Stimulated activated CD8-positive, alpha-beta memory T cell treated with anti-CD3 and anti-CD28 coated beads, Interleukin-12 subunit alpha, Interleukin-12 subunit beta, amount 100 ng/mL, for 4 hours (primary cell): ENCODE data around the gene UBXN2A.
"Not testable (repeated sequence)": the region's sequence is repeated elsewhere in the genome, so short reads cannot be mapped to it uniquely, and the experiment has no call there.

Experiments used
- DNase-seq: peaks from one replicate; pipeline ENCODE4 v3.0.0-alpha.2; 2020; ENCODE audit warnings: low read depth

Gene UBXN2A

GRCh38 chr2:23940718-23941620, 706 bp downstream of the UBXN2A start:
- DNase-seq = no peak

DNA sequence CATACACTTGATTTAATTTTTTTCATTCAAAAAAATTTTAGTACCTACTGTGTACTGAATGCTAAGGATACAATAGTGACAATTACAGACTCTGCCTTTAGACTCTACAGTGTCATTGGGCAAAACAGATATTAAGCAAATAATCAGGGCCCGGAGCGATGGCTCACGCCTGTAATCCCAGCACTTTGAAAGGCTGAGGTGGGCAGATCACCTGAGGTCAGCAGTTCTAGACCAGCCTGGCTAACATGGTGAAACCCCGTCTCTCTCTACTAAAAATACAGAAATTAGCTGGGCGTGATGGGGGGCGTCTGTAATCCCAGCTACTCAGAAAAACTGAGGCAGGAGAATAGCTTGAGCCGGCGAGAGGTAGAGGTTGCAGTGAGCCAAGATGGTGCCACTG, 1.4 kb downstream of the UBXN2A start:
- no peak for DNase-seq

DNA sequence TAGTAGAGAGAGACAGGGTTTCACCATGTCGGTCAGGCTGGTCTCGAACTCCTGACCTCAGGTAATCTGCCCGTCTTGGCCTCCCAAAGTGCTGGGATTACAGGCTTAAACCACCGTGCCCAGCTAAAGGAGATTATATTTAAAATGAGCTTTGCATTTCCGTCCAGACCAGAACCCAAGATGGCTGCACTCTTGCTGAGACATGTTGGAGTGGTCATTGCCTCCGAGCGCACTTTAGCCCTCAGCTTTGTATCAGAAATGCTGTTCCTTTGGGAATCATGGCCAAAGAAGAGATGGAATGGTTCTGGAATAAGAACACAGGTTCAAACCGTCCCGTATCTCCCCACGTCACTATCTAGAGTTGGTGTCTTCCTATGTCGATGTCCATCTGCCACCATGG, 3.4 kb downstream of the UBXN2A start:
- no peak for DNase-seq

DNA sequence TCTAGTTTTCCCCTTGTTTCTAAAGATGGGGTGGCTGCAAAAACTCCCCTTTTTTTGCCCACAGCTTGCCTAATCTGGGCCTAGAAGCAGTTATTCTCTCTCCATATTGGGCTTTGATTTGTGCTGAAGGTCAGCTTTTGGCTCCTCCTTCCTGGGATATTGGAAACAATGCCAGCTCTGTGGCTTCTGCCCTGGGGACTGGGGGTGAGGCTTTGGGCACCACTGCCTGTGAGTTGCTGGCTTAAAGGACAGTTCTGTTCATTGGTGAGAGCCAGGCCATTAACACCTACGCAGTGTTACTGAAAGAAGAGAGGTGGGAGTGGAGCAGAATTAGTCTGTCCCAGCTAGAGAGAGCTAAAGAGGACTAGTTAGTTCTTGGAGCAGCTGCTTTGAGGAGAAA, 4.3 kb downstream of the UBXN2A start:
- no peak for DNase-seq

GRCh38 chr2:23944976-23945375, 4.7 kb downstream of the UBXN2A start:
- no peak for DNase-seq

DNA sequence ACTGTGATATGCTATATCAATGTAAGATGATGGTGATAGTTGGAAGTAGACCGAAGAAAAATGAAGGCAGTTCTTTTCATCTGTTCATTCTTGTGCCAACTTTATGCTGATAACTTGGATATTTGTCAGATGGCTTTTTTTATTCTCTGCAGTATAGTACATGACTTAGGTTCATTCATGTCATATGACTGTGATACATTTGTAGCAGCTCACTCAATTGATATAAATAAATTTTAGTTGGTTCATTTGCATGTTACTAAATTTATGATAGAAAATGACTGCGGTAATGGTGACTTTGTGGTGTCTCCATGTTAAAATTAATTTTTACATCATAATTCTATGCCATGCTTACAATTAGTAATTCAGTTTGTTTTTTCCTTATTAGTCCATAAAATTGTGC, 7.1 kb downstream of the UBXN2A start:
- no peak for DNase-seq

DNA sequence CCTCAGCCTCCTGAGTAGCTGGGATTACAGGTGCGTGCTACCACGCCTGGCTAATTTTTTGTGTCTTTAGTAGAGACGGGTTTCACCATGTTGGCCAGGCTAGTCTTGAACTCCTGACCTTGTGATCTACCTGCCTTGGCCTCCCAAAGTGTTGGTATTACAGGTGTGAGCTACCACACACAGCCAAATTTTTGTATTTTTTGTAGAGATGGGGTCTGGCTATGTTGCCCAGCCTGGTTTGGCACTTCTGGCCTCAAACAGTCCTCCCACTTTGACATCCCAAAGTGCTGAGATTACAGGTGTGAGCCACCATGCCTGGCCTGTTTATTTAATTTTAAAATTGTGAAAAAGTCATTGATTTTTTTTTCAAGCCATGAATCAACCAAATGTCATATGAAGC, 12.3 kb downstream of the UBXN2A start:
- not testable (repeated sequence) for DNase-seq

GRCh38 chr2:23953625-23954024, 13.4 kb downstream of the UBXN2A start:
- no peak for DNase-seq

GRCh38 chr2:23954325-23955014, 14.2 kb downstream of the UBXN2A start:
- no peak for DNase-seq

DNA sequence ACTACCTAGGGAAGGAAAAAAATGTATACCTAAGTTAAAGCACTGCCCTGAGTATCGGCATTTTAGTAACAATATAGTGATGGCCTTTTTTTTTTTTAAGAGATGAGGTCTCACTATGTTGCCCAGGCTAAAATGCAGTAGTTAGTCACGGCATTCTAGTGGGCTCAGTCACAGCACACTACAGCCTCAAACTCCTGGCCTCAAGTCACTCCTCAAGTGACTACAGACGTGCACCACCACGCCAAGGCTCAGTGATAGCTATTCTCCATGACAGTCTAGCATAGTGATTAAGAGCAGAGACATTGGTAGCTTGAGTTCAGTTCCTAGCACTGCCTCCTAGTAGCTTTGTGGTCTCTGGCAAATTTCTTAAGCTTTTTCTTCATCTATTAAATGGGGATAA, 27.6 kb downstream of the UBXN2A start:
- no peak for DNase-seq

- no peak for DNase-seq
Observed at GRCh38 chr2:23976883-23977282, 36.6 kb downstream of the UBXN2A start.

DNA sequence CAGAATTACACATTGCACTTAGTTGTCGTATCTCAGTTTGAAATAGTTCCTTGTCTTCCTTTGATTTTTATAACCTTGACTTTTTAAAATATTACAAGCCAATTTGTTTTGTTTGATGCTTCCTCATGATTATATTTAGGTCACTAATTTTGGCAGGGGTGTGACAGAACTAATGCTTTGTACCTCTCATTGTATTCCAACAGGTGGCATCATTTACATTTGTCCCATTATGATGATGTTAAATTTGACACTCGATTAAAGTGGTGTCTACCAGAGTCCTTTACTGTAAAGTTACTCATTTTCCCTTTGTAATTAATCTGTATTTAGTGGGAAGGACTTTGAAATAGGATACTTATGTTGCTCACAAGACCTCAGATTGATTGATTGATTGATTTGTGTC, 48.1 kb downstream of the UBXN2A start:
- DNase-seq = no peak

DNA sequence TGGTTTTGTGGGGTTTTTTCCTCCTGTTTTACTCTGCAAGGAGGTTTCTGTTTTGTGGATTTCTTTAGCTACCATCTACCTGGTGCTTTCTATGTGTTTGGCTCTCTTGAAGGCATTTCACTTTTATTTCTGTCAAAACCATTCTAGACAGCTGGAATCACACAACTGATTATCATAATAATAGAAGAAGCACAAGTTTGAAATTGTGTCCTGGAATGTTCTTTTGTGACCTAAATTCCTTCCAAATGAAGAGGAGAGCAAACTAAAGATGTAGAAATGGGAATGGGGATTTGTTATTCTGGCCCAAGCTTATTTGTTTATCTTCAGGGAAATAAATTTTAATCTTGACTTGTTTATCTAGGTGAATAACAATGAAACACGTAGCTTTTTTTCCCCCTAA, 52.7 kb downstream of the UBXN2A start:
- DNase-seq = no peak

DNA sequence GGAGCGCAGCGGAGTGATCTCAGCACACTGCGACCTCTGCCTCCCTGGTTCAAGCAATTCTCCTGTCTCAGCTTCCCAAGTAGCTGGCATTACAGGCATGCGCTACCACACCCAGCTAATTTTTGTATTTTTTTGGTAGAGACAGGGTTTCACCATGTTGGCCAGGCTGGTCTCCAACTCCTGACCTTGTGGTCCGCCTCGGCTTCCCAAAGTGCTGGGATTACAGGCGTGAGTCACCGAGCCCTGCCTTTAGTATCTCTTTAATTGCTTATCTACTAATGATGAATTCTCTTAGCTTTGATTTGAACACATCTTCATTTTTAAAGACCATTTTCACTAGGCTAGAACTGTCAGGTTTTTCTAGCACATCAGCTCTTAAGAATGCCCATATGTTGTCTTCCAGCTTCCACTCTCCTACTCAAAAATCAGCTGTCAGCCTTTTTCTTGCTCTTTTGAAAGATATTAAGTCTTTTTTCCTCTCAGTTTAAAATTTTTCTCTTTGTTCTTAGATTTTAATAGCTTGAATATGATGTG, 53.5 kb downstream of the UBXN2A start:
- DNase-seq = no peak

- DNase-seq = no peak
Observed at GRCh38 chr2:23994567-23994966, 54.3 kb downstream of the UBXN2A start.

GRCh38 chr2:24007693-24008092, 67.4 kb downstream of the UBXN2A start:
- no peak for DNase-seq

- DNase-seq = no peak
Observed at GRCh38 chr2:24008672-24009366, 68.6 kb downstream of the UBXN2A start.

- no peak for DNase-seq
Observed at GRCh38 chr2:24009367-24009679, 69.1 kb downstream of the UBXN2A start.

- DNase-seq = no peak
Observed at GRCh38 chr2:24009680-24010476, 69.6 kb downstream of the UBXN2A start, which contains the start of gene MFSD2B. Gene MFSD2B (plus strand): TSS chr2:24010085. CDS start chr2:24010097, 12 bp downstream.

- DNase-seq = no peak
Observed at GRCh38 chr2:24010477-24011249, 70.4 kb downstream of the UBXN2A start.
